Suppressor macrophage (primary cell): Measurements from ENCODE around the gene TCAP.
A peak's percentile ranks its signal among the peaks of the same experiment; 100 is the strongest.

Experiments
- DNase-seq, 4 experiments: peaks; one replicate each; pipeline ENCODE4 v3.0.0-alpha.2; 2020 to 2022
- total RNA-seq, 17 experiments: gene quantifications; one replicate each; lab custom pipeline; 2026; ENCODE audit warnings: mixed read lengths in 6 of 17, inconsistent platforms in 3 of 17; lab: John Stamatoyannopoulos, UW

TCAP gene
- total RNA-seq = 0 to 0.22 (median 0.07) reads per million in 17 experiments

DNA sequence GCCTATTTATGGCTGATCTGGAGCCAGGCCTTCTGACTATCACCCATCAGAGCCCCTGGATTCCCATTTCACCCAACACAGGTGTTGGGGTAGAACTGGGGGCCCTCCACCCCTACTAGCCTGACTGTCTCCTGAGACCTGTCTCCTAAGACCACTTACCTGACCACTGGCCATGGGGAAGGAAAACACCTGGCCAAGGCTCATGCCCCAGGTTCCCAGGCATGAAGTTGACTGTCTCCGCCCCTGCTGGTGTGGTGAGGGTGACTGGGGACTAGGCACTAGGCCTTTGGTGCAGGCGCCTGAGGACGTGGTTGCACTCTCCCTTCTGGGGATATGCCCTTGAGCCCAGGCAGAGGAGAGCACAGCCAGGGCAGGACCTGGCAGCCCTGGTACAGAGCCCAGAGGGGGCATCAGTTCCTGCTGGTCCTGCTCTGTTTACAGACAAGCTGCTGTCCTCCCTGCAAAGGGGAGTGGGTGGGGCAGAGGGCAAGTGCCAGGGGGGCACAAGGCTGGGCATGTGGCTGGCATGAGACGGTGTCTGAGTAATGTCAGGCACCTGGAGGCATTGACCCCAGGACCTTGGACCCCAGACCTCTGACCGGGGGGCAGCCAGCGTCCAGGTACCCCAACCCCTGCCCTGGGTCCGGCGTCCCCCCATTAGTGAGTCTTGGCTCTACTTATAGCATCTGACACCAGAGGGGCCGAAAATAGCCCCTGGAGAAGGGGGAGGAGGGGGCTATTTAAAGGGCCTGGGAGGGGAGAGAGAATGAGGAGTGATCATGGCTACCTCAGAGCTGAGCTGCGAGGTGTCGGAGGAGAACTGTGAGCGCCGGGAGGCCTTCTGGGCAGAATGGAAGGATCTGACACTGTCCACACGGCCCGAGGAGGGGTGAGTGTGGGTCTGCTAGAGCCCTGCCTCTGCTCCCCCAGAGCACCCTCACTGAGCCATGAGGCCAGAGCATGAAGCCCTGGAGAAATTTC is at the start of gene TCAP:
TSS of gene TCAP (plus strand) at position 769 of the 981 bp plus-strand sequence. CDS start at position 780, 11 bp downstream.
- DNase-seq = no peak

- no peak for DNase-seq
Observed at GRCh38 chr17:39615434-39615833, 49.7 kb upstream of the TCAP start.

- no peak for DNase-seq
Observed at GRCh38 chr17:39617100-39617445, 48.1 kb upstream of the TCAP start.

DNA sequence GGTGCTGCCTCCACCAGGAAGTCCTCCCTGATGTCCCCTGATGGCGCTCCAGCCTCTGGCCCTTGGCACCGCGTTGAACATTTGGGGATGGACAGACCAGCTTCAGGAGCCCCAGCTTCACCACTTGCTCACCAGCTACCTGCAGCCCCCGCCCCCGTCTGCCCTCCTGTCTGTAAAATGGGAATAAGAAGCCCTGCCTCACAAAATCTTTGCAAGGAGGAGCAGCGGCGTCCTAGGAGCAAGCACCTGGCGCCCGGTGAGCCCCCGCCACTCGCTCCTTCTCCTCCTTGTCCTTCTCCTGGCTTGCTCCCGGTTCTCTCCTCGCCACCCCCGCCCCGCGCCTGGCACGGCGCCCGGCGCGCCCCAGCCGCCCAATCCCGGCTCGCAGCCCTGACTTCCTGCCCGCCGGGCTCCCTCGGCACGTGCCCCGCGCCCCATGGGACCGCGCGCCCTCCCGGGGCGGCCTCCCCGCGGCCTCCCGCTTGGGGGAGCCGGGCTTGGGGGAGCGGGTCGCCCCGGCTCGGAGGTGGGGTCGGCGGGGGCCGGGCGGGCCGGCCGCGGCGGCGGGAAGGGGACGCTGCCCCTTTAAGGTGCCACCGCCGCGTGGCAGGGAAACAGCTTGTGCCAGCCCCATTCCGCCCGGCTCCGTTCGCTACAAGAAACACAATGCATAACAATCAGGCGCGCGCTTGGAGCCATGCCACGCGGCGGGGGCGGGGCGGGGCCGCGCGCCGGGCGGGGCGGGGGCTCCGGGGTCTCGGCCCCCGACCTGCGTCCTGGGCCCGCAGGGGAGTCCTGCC is 47.5 kb upstream of the TCAP start:
- DNase-seq = peak; percentile 59 to 82 (median 70)

DNA sequence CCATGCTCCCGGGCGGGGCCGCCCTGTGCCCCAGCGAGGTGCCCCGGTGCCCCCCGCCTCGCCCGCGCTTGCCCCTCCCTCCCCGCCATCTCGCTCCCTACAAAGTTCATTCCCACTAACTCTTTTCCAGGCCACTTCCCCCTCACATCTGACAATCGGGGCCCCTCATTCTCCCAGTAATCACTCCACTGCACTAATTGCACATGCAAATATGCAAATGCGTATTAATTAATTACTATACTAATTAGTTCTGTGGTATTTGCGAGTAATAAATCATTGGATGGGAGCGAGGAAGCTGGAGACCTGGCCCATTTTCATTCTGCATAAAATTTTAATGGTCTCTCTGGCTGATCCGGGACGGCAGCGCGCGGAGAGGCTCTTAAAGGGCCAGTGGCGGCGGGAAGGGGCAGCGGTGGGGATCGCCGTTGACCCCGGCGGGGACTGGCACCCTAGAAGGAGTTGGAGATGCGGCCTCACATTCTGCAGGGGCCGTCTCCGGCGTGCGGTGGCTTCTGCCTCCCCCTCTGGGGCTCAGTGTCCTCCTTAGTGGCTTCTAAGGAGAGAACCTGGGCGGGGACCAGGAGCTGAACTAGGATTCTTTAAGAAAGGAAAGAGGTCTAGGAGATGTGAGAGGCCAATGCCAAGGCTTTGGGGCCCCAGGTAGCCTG is 46.8 kb upstream of the TCAP start:
- peak in 3 of 4 experiments; percentile 24 to 48 (median 41) for DNase-seq

DNA sequence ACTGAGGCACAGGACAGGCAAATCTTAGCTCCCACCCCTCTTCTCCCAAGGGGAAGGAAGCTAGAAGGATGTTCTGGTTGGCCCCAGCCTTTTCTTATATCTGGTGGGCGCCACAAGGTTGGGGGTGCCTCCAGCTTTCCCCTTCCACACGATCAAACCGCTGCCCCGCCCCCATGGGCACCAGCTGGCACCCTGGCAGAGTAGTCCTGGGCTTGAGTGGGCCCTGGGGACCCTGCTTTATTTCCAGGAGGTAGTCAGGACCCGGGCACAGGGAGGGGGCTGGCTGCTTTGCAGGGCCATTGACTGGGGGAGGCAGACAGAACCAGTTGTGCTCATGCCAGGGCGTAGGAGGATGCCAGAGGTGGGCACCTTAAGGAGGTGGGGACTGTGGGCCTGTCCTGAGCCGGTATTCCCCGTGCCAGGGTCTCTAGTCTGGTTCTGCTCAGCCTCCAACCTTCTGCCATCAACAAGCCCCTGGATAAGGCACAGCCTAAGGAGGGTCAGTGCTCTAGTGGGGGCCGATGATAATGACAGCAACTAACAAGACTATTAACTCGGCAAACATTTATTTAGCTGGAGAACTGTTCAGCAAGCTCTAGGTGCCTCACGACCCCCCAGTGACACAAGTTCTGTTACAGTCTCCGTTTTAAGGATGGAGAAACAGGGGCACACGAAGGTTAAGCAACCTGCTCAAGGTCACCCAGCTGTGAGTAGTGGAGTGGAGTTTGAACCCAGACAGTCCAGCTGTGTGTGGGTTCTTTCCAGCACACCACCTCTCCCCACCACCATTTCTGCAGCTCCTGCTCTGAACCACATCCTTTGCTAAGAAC is 46.0 kb upstream of the TCAP start:
- no peak for DNase-seq

GRCh38 chr17:39619786-39620101 is 45.4 kb upstream of the TCAP start:
- no peak for DNase-seq

GRCh38 chr17:39621523-39622379 is 43.4 kb upstream of the TCAP start:
- peak; percentile 84 to 96 (median 88) for DNase-seq

GRCh38 chr17:39622380-39623006 is 42.7 kb upstream of the TCAP start:
- no peak for DNase-seq

GRCh38 chr17:39623356-39623950 is 41.7 kb upstream of the TCAP start:
- DNase-seq = peak; percentile 85 to 94 (median 92)

GRCh38 chr17:39624313-39624712 is 40.8 kb upstream of the TCAP start:
- no peak for DNase-seq

GRCh38 chr17:39625198-39625785 is 39.9 kb upstream of the TCAP start:
- DNase-seq = no peak

DNA sequence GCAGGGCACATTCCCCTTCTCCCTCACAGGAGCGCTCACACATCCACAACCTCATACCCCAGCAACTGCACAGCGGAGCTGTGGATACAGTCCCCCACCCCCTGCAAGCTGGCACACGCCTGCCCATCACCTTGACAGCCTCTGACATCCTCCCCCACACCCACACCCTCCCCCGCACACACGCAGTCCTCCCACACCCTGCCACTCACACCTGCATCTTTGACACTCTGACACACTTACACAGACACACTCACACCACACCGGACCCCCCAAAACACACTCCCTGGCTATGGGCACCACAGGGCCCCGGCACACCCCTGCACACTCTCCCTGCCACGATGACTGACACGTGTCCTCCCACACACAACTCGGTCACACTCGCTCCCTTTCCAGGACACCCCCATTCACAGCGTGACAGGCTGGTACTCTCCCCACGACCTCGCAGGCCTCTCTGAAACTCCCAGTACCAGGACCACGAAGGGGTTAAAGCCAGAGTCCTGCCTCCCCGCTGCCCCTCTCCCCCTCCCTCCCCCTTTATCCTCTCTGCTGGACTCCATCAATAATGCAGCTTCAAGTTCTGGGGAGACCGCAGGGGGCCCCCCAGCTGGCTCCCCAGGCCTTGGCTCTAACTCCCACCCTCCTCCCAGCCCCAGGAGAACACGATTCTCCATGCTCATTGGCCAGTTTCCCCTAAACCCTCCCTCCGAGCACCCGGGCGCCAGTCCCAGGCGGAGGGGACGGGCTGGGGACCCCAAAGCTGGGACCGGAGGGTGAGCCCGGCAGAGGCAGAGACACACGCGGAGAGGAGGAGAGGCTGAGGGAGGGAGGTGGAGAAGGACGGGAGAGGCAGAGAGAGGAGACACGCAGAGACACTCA is 38.7 kb upstream of the TCAP start, which contains the start of gene PPP1R1B:
TSS of gene PPP1R1B (plus strand) at position 782 of the 876 bp plus-strand sequence. CDS start 441 bp downstream, outside the sequence.
- peak in 1 of 4 experiments; percentile 17 for DNase-seq

- DNase-seq = no peak
Observed at GRCh38 chr17:39627047-39627711, 38.0 kb upstream of the TCAP start.

DNA sequence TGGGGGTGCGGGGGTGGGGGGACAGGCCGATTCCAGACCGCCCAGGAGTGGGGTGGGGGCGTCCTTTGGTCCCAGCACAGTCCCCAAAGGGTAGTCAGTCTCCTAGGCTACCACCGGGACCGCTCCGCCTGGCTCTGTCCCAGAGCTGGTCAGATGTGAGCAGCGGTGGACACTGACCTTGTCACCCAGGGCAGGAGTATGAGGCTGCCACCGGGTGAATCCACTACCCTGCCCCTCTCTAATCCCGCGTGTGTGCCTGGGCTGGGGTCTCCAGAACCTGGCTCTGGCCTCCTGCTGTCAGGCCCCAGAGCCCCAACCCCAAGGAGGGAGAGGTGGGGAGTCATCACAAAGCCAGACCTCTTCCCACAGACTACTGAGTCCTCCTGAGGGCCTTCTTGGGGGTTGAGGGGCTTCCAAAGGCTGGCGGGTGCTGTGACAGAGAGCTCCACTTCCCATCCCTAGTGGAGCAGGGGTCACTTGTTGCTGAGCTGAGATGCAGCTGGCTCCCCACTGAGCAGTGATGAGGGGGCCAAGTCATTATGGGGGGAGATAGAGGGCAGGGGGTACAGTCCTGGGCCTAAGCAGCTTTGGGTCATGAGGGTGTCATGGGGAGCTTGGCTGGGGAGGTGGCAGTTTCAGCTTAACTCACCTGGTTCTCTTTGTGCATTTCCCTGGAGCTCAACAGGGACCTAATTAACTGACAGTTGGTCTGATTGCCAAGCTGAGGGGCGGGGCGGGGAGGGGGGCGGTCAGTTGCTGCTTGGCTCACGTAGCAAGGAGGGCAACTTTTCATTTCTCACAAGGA is 37.2 kb upstream of the TCAP start:
- DNase-seq = no peak

- no peak for DNase-seq
Observed at GRCh38 chr17:39628655-39629493, 36.3 kb upstream of the TCAP start.
